ENCODE results near the gene NHERF2.

The NHERF2 gene

DNA sequence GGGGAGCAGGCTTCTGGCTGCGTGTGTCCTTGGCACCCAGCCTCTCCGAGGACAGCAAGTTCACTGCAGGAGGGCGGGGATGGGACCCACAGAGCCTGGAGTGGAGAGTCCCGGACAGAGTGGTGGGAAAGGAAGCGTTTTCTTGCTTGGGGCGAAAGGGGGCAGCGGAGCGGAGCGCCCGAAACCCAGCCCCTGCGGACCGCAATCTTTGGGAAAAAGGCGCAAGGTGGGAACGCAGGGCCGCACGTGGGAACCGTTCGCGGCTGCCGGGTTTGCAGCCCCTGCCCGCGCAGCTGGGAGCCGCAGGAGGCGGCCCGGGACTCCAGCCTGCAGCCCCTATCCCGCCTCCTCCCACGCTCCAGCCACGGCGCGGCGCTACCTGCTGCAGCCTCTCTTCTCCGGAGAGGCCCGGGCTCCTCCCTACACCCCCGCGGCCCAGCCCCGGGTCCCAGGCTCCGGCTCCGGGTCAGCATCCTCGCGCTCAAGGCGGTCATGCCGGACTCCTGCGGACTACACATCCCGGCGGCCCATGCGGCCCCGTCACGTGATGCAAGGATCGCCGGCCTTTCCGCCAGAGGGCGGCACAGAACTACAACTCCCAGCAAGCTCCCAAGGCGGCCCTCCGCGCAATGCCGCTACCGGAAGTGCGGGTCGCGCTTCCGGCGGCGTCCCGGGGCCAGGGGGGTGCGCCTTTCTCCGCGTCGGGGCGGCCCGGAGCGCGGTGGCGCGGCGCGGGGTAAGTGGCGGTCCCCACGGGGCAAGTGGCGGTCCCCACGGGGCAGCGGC lies 20.8 kb downstream of the NHERF2 start, which contains the start of the genes NTHL1 and TSC2:
NTHL1 (minus strand) TSS at position 505 of the 786 bp plus-strand sequence; CDS start at position 494, 11 bp downstream.
TSC2 (plus strand) TSS at position 656 of the 786 bp plus-strand sequence. CDS start 631 bp downstream, outside the sequence.
- Histone ChIP-seq H3K9me3 (replicated peaks in 1 of 11) (no peaks in the 10 kb centered on the region), H4K20me1 (peaks cover 0 to 22% (median 0%) of the 10 kb centered on the region in 11 experiments; a peak in 4 of 22 replicates), H3K27me3 (no peaks in the 10 kb centered on the region), H3K9ac (peak within 1 kb of the TSS; percentile 76 to 90 (median 83)), H3K4me2 (peak within 1 kb of the TSS; percentile 90 to 99 (median 98)), H3K36me3 (peaks cover 23 to 36% (median 27%) of the 10 kb centered on the region in 11 experiments), H3K4me1 (peaks cover 46 to 59% (median 56%) of the 10 kb centered on the region in 10 experiments), H3K27ac (peak within 1 kb of the TSS; percentile 21 to 80 (median 66); a peak in 20 of 22 replicates), H3K4me3 (peak within 1 kb of the TSS; percentile 75 to 99 (median 93))
- TF ChIP-seq Cebpa-rat (IDR thresholded peaks at IDR 0.05): no peak

DNA sequence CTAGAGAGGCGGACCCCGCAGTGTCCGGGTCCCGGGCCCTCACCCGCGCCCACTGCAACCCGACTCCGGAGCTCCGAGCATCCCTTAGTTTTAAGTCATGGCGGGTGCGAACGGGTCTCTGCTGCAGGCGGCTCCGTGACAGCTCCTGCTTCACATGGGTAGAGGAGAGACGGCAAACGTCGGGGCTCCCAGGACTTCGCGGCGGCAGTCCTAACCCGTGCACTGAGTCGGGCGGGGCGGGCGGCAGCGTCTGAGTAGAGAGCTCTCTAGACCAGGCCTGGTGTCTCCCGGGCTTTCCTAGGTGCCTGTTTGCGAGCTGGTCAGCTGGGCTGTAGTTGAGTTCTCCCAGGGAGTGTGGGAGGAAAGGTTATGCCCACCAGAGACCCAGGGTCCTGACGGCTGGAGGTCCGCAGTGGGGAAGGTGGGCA lies 21.4 kb downstream of the NHERF2 start:
- H3K4me2 ChIP-seq: peak overlapping the region; percentile 90 to 99 (median 97)
- H3K36me3 ChIP-seq: peaks cover 29 to 40% (median 33%) of the 10 kb centered on the region in 11 experiments
- H3K9me3 ChIP-seq (replicated peaks in 1 of 11): no peaks in the 10 kb centered on the region
- H3K27me3 ChIP-seq: no peaks in the 10 kb centered on the region
- peak overlapping the region; percentile 75 to 99 (median 93) for H3K4me3 ChIP-seq
- H4K20me1 ChIP-seq: peaks cover 0 to 20% (median 0%) of the 10 kb centered on the region in 11 experiments; a peak in 5 of 22 replicates
- no peak for TF ChIP-seq Cebpa-rat (IDR thresholded peaks at IDR 0.05)
- peaks cover 43 to 55% (median 52%) of the 10 kb centered on the region in 10 experiments for H3K4me1 ChIP-seq
- peak overlapping the region; percentile 76 to 90 (median 83) for H3K9ac ChIP-seq
- peak overlapping the region; percentile 21 to 80 (median 66); a peak in 19 of 22 replicates for H3K27ac ChIP-seq

DNA sequence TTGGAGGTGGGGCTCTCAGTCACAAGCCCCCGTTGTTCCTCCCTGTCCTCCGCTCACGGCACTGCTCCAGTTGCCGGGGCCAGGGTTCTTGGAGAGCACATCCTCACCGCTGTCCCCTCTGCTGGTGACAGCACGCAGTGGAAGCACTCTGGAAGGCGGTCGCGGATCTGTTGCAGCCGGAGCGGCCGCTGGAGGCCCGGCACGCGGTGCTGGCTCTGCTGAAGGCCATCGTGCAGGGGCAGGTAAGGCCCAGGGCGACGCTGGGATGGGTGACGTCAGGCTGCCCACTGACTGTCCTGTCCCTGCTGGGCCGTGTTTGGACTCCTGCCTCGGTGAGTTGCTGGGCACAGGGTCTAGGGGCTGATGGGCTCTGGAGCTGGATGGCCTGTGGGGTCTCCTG lies 26.5 kb downstream of the NHERF2 start:
- Histone ChIP-seq H3K9me3 (replicated peaks in 1 of 11) (no peaks in the 10 kb centered on the region), H3K27me3 (no peaks in the 10 kb centered on the region), H3K4me2 (no peak overlapping the region), H3K4me3 (no peak overlapping the region), H4K20me1 (peaks cover 3 to 57% (median 34%) of the 10 kb centered on the region in 11 experiments; a peak in 18 of 22 replicates), H3K9ac (peak overlapping the region in 2 of 11 experiments; percentile 5 to 15; a peak in 2 of 22 replicates), H3K27ac (no peak overlapping the region), H3K4me1 (peaks cover 20 to 51% (median 44%) of the 10 kb centered on the region in 10 experiments), H3K36me3 (peaks cover 45 to 67% (median 59%) of the 10 kb centered on the region in 11 experiments)
- TF ChIP-seq Cebpa-rat (IDR thresholded peaks at IDR 0.05): no peak

DNA sequence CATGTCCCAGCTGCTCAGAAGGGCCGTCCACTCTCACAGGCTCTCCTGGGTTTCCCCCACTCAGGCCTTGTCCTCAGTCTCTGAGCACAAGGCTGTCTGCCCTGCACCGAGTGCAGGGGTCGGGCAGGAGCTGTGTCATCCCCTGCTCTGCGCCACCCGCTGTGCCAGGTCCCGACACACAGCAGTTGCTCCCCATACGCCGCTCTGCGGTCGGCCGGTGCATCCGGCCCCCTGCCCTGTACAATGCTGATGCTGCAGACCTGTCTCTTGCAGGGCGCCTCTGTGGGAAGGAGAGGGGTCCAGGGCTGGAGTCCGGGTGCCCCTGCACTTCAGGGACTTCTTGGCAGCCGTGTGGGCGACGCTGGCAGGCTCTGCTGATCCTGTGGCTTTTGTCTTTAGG lies 27.2 kb downstream of the NHERF2 start:
- peaks cover 21 to 52% (median 45%) of the 10 kb centered on the region in 10 experiments for H3K4me1 ChIP-seq
- no peak overlapping the region for H3K4me3 ChIP-seq
- H3K27ac ChIP-seq: no peak overlapping the region
- no peak overlapping the region for H3K9ac ChIP-seq
- H3K4me2 ChIP-seq: no peak overlapping the region
- no peaks in the 10 kb centered on the region for H3K27me3 ChIP-seq
- peaks cover 7 to 63% (median 40%) of the 10 kb centered on the region in 11 experiments; a peak in 18 of 22 replicates for H4K20me1 ChIP-seq
- no peaks in the 10 kb centered on the region for H3K9me3 ChIP-seq (replicated peaks in 1 of 11)
- H3K36me3 ChIP-seq: peaks cover 45 to 67% (median 59%) of the 10 kb centered on the region in 11 experiments
- TF ChIP-seq Cebpa-rat (IDR thresholded peaks at IDR 0.05): no peak

DNA sequence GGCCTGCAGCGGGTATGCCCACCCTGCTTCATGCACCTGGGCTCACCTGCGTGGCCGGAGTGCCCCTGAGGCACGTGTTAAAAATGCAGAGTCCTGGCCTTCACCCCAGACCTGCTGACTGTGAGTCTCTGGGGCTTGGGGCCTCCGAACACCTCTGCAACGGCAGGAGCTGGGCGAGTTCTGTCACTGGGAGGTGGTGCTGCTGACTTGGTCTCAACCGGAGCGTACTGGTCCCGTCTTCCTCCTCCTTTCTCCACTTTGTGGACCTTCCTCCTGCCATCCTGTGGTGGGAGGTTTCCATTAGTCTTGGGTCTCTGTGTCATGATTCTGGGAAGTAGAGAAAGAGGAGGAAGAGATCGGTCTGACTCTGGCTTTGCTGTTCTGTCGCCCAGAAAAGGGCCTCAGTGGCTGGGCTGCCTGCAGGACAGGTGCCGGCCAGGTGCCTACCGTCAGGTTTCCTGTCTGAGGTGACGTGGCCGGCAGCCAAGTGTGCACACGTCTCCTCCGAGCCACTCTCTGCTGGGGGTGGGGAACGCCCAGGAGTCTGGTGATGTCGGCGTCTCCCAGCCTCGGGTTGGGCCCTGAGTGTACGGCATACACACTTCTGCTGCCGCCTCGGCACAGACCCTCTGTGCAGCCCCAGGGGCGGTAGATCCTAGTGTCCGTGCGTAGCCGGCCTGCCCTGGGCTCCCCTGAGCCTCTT lies 28.0 kb downstream of the NHERF2 start:
- no peaks in the 10 kb centered on the region for H3K9me3 ChIP-seq (replicated peaks in 1 of 11)
- no peak for TF ChIP-seq Cebpa-rat (IDR thresholded peaks at IDR 0.05)
- no peak overlapping the region for H3K27ac ChIP-seq
- H3K4me3 ChIP-seq: no peak overlapping the region
- no peaks in the 10 kb centered on the region for H3K27me3 ChIP-seq
- no peak overlapping the region; a peak in 1 of 22 replicates for H3K4me2 ChIP-seq
- H3K4me1 ChIP-seq: peaks cover 19 to 54% (median 48%) of the 10 kb centered on the region in 10 experiments
- peaks cover 7 to 71% (median 40%) of the 10 kb centered on the region in 11 experiments; a peak in 18 of 22 replicates for H4K20me1 ChIP-seq
- H3K36me3 ChIP-seq: peaks cover 45 to 66% (median 59%) of the 10 kb centered on the region in 11 experiments
- peak overlapping the region in 3 of 11 experiments; percentile 7 to 19 (median 9); a peak in 1 of 22 replicates for H3K9ac ChIP-seq

DNA sequence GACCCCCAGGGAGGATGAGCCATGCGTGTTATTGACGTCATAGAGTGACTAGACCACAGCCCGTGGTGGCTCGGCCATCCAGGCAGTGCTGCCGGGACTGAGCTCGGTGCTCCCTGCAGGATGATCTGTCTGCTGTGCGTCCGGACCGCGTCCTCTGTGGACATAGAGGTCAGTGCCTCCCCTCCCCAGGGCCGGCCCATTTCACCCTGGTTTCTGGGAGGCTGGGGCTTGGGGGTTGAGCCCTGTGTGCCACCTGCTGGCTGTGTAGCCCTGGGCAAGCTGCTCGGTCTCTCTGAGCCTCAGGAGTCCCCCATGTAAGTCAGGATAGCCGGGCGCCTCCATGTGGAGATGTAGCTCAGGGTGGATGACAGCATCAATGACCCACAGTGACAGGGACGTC lies 29.4 kb downstream of the NHERF2 start:
- Histone ChIP-seq H3K36me3 (peaks cover 34 to 64% (median 53%) of the 10 kb centered on the region in 11 experiments), H3K9ac (peak overlapping the region in 6 of 11 experiments; percentile 7 to 44 (median 24); a peak in 6 of 22 replicates), H3K9me3 (replicated peaks in 1 of 11) (no peaks in the 10 kb centered on the region), H3K4me2 (peak overlapping the region; percentile 40 to 97 (median 73)), H3K4me1 (peaks cover 26 to 67% (median 62%) of the 10 kb centered on the region in 10 experiments), H4K20me1 (peaks cover 7 to 85% (median 51%) of the 10 kb centered on the region in 11 experiments; a peak in 19 of 22 replicates), H3K4me3 (no peak overlapping the region), H3K27ac (peak overlapping the region in 1 of 11 experiments; percentile 17; a peak in 1 of 22 replicates), H3K27me3 (no peaks in the 10 kb centered on the region)
- no peak for TF ChIP-seq Cebpa-rat (IDR thresholded peaks at IDR 0.05)

DNA sequence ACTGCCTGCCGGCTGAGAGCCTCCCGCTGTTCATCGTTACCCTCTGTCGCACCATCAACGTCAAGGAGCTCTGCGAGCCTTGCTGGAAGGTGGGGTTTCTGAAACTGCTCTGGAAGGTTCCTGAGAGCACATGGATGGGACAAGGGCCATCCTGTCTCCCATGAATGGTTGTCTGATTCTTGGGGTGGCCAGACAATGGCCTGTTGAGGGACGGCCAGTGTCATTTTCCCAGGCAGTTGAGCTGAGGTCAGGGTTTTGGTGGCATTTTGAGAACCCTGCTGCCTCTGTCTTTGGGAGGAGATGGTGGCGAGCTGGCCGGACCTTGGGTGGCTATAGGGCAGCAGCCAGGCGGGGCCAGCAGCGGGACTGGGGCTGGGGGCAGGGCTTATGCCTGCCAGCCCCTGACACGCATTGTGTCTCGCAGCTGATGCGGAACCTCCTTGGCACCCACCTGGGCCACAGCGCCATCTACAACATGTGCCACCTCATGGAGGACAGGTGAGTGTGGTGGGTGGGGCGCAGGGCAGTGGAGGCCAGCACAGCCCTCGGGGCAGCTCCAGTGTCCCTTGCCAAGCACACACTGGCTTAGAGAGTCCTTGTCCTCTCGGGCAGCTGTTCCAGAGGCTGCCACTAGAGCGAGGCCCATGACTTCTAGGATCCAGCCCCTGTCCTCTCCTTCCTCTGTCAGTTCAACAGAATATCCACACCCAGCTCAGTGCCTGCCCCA lies 30.1 kb downstream of the NHERF2 start:
- Histone ChIP-seq H3K36me3 (peaks cover 27 to 62% (median 46%) of the 10 kb centered on the region in 11 experiments), H3K27me3 (no peaks in the 10 kb centered on the region), H3K9ac (peak overlapping the region in 5 of 11 experiments; percentile 18 to 44 (median 25); a peak in 7 of 22 replicates), H3K4me2 (peak overlapping the region in 9 of 11 experiments; percentile 40 to 97 (median 75); a peak in 18 of 22 replicates), H3K4me1 (peaks cover 29 to 75% (median 69%) of the 10 kb centered on the region in 10 experiments), H4K20me1 (peaks cover 7 to 92% (median 59%) of the 10 kb centered on the region in 11 experiments; a peak in 19 of 22 replicates), H3K4me3 (no peak overlapping the region), H3K27ac (peak overlapping the region in 1 of 11 experiments; percentile 17; a peak in 1 of 22 replicates), H3K9me3 (replicated peaks in 1 of 11) (no peaks in the 10 kb centered on the region)
- TF ChIP-seq Cebpa-rat (IDR thresholded peaks at IDR 0.05): no peak

DNA sequence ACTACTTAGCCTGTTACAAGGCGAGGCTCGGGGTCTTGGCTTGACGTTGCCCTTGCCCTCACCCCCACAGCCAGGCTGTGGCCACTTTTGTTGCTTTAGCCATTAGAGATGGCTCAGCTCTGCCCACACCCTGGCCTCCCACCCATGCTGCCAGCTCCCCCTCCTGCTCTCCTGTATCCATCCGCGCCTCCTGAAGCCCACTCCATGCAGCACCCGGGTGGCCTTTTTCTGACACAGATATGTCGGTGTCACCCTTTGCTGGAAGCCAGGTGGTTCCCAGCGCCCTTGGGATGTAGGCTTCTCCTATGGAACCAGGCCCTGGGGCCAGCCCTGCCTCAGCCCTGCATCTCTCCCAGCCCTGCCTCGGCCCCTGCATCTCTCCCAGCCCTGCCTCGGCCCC lies 30.7 kb downstream of the NHERF2 start:
- peaks cover 29 to 81% (median 75%) of the 10 kb centered on the region in 10 experiments for H3K4me1 ChIP-seq
- H3K27ac ChIP-seq: peak overlapping the region in 1 of 11 experiments; percentile 66; a peak in 1 of 22 replicates
- no peaks in the 10 kb centered on the region for H3K9me3 ChIP-seq (replicated peaks in 1 of 11)

More for the DNA sequence above, 30.7 kb downstream of the NHERF2 start:
- H3K27me3 ChIP-seq: no peaks in the 10 kb centered on the region
- H4K20me1 ChIP-seq: peaks cover 7 to 96% (median 65%) of the 10 kb centered on the region in 11 experiments; a peak in 19 of 22 replicates
- peaks cover 21 to 62% (median 46%) of the 10 kb centered on the region in 11 experiments for H3K36me3 ChIP-seq
- TF ChIP-seq Cebpa-rat (IDR thresholded peaks at IDR 0.05): no peak
- H3K4me2 ChIP-seq: peak overlapping the region in 6 of 11 experiments; percentile 33 to 97 (median 85); a peak in 12 of 22 replicates
- no peak overlapping the region for H3K4me3 ChIP-seq
- peak overlapping the region in 3 of 11 experiments; percentile 6 to 35 (median 25); a peak in 3 of 22 replicates for H3K9ac ChIP-seq

Data from BLaER1 treated with 17β-estradiol and CSF1 and Interleukin-3, amounts not matched to agents 10 nM and 100 nM (cell line).